ENCODE measurements around the gene SCN4A. TPM values are rescaled to one million over a fixed set of nuclear protein-coding genes. Genes with fewer than 3 reads are reported as not detected.

SCN4A gene
- total and polyA plus RNA-seq, 7 donors, result 3.8 to 137 (median 45.9) TPM

- peaks cover 0 to 81% of the 10 kb centered on the region in 2 donors for H3K36me3 ChIP-seq (ENCODE audit: insufficient read depth in 1 of 2, low read depth in 1 of 2)
- H3K4me1 ChIP-seq, result peaks cover 37% of the 10 kb centered on the region
- DNase-seq (peak in 1 of 2 donors; percentile 76), ATAC-seq (peak; percentile 56 to 65 (median 63))
- H3K27me3 ChIP-seq (ENCODE audit: insufficient read depth in 3 of 3, low read length in 2 of 3), result no peaks in the 10 kb centered on the region
- peak overlapping the region; percentile 16 for H3K27ac ChIP-seq
- no peaks in the 10 kb centered on the region for H3K9me3 ChIP-seq
- TF ChIP-seq CTCF (IDR thresholded peaks at IDR 0.05), result peak; percentile 73
- intact Hi-C loops (cut with DNase I), result no loop called here
- WGBS, 3 donors, result 34 to 58% (median 39%) methylated on average over 18 to 20 of the region's 20 CpGs
- no peak overlapping the region for H3K4me3 ChIP-seq
Observed at GRCh38 chr17:63946440-63947363, 26.0 kb downstream of the SCN4A start.

DNA sequence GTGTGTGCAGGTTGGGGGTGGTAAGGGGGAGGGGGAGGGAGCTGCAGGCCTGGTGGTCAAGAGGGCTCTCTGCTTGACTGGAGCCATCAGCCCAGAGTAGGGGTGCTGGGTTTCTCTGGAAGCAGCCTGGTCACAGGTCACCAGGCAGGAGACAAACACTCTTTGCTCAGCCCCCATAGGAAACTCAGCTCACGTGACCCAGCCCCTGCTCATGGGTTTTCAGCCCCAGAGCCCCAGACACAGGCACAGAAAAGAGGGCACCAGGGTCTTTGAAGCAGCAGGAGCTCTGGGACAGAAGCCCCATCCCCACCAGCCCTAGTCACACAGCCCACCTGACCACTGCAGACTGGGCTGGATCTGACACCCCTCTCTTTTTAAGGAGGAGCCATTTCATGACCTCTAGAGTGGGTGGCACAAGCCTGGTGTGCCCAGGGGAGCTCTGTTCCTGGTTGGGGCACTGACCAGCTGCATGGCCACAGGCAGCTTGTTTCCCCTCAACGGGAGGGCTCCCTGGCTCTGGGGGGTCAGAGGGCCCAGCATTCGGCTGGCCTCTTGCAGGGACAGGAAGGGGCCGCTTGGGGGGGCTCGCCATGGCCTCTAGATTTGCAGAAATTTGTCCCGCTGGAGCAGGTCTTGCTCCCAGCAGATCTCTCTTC is 26.8 kb downstream of the SCN4A start:
- Histone ChIP-seq H3K27ac (no peak overlapping the region), H3K9me3 (no peaks in the 10 kb centered on the region), H3K4me3 (no peak overlapping the region), H3K27me3 (ENCODE audit: insufficient read depth in 3 of 3, low read length in 2 of 3) (no peaks in the 10 kb centered on the region), H3K36me3 (ENCODE audit: insufficient read depth in 1 of 2, low read depth in 1 of 2) (peaks cover 0 to 81% of the 10 kb centered on the region in 2 donors), H3K4me1 (peaks cover 33% of the 10 kb centered on the region)
- ATAC-seq, result no peak
- WGBS, 3 donors, result 64 to 81% (median 67%) methylated on average over 5 to 6 of the region's 6 CpGs
- intact Hi-C loops (cut with DNase I), result no loop called here
- no peak for TF ChIP-seq CTCF (IDR thresholded peaks at IDR 0.05)
- DNase-seq, result no peak

DNA sequence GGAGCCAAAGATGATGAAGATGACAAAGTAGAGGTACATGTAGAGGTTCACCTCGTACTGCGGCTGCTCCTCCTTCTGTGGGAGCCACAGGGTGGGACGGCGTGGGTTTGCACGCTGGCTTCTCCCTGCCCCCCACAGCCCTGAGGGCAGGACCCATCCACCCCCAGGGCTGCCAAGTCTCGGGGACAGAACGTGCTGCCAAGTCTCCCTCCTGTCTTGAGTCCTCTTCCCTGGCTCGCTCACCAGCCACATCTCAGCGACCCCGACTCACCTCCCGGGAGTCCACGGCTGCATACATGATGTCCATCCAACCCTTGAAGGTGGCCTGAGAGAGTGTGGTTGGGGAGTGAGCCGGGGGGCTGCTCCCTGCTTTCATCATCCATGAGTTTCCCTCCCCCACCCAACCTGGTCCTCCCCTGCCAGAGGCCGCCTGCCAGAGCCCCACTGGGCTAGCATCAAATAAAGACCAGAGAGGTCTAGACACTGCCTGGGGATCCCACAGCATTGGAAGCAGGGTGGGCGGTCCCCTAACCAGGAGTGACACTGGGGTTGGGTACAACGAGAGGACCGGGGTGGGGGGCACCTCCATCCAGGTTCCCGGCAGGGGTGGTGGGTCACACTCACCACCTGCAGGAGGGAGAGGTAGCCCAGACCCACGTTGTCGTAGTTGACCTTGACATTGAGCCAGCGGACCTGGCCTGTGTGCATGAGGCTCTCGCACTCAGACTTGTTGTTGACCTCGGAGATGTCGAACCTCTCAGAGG is 27.8 kb downstream of the SCN4A start:
- Histone ChIP-seq H3K36me3 (ENCODE audit: insufficient read depth in 1 of 2, low read depth in 1 of 2) (peaks cover 0 to 87% of the 10 kb centered on the region in 2 donors), H3K27me3 (ENCODE audit: insufficient read depth in 3 of 3, low read length in 2 of 3) (no peaks in the 10 kb centered on the region), H3K9me3 (no peaks in the 10 kb centered on the region), H3K27ac (no peak overlapping the region), H3K4me1 (peaks cover 23% of the 10 kb centered on the region), H3K4me3 (no peak overlapping the region)
- ATAC-seq (peak in 2 of 4 donors; percentile 40 to 55), DNase-seq (peak in 1 of 2 donors; percentile 81)
- WGBS, 3 donors, result 50 to 76% (median 53%) methylated on average over 21 to 24 of the region's 24 CpGs
- TF ChIP-seq CTCF (IDR thresholded peaks at IDR 0.05), result no peak
- intact Hi-C loops (cut with DNase I), result no loop called here

GRCh38 chr17:63943745-63944144 is 29.0 kb downstream of the SCN4A start:
- peaks cover 11% of the 10 kb centered on the region for H3K4me1 ChIP-seq
- H3K36me3 ChIP-seq (ENCODE audit: insufficient read depth in 1 of 2, low read depth in 1 of 2), result peaks cover 0 to 90% of the 10 kb centered on the region in 2 donors
- WGBS, 3 donors, result 78 to 87% (median 81%) methylated on average over 9 of the region's 9 CpGs
- H3K27ac ChIP-seq, result no peak overlapping the region
- H3K27me3 ChIP-seq (ENCODE audit: insufficient read depth in 3 of 3, low read length in 2 of 3), result no peaks in the 10 kb centered on the region
- TF ChIP-seq CTCF (IDR thresholded peaks at IDR 0.05), result no peak
- intact Hi-C loops (cut with DNase I), result no loop called here
- no peaks in the 10 kb centered on the region for H3K9me3 ChIP-seq
- DNase-seq (no peak), ATAC-seq (no peak)
- no peak overlapping the region for H3K4me3 ChIP-seq

Measured in psoas muscle (tissue), 8 donors.